GM18951 (cell line): ENCODE data around the gene NEK11.

Experiments used
- POLR2A ChIP-seq: IDR thresholded peaks from 4 replicates; pipeline ENCODE4 v1.6.1; 2011; ENCODE audit warnings: mild to moderate bottlenecking; ENCODE audit not compliant: insufficient read length, insufficient read depth; ENCODE audit errors: extremely low read depth
- in situ Hi-C: fragments of 300-500 bp; cut with MboI; formaldehyde crosslinking; loops from one replicate; pipeline ENCODE4 v1.12.0; 2022; ENCODE audit warnings: low sequenced_read_pairs, mixed read lengths, inconsistent platforms; ENCODE audit not compliant: unreplicated experiment

Gene NEK11

GRCh38 chr3:131224886-131225550, 198.3 kb downstream of the NEK11 start:
- in situ Hi-C loops: loop anchor here (25.0 kb wide), 1 partner anchor 812 kb away; the partner anchor contains the start of gene CPNE4
- TF ChIP-seq POLR2A: no peak

GRCh38 chr3:131228522-131228921, 201.8 kb downstream of the NEK11 start:
- no peak for TF ChIP-seq POLR2A

GRCh38 chr3:131231710-131232389, 205.2 kb downstream of the NEK11 start:
- in situ Hi-C loops: loop anchor here (25.0 kb wide), 1 partner anchor 805 kb away; the partner anchor contains the start of gene CPNE4
- no peak for TF ChIP-seq POLR2A

More at GRCh38 chr3:131228522-131228921, 201.8 kb downstream of the NEK11 start:
- in situ Hi-C loops: loop anchor here (25.0 kb wide), 1 partner anchor 809 kb away; the partner anchor contains the start of gene CPNE4

GRCh38 chr3:131232711-131233267, 206.1 kb downstream of the NEK11 start:
- in situ Hi-C loops: loop anchor here (25.0 kb wide), 1 partner anchor 805 kb away; the partner anchor contains the start of gene CPNE4
- no peak for TF ChIP-seq POLR2A

GRCh38 chr3:131233900-131234668, 207.4 kb downstream of the NEK11 start:
- TF ChIP-seq POLR2A: no peak
- in situ Hi-C loops: loop anchor here (25.0 kb wide), 1 partner anchor 803 kb away; the partner anchor contains the start of gene CPNE4

- in situ Hi-C loops: loop anchor here (25.0 kb wide), 1 partner anchor 801 kb away; the partner anchor contains the start of gene CPNE4
Measured at GRCh38 chr3:131236421-131236820, 209.7 kb downstream of the NEK11 start.

GRCh38 chr3:131238496-131238895, 211.8 kb downstream of the NEK11 start:
- no peak for TF ChIP-seq POLR2A
- in situ Hi-C loops: loop anchor here (25.0 kb wide), 1 partner anchor 799 kb away; the partner anchor contains the start of gene CPNE4

More at GRCh38 chr3:131236421-131236820, 209.7 kb downstream of the NEK11 start:
- no peak for TF ChIP-seq POLR2A

GRCh38 chr3:131239267-131239666, 212.6 kb downstream of the NEK11 start:
- in situ Hi-C loops: loop anchor here (25.0 kb wide), 1 partner anchor 798 kb away; the partner anchor contains the start of gene CPNE4
- TF ChIP-seq POLR2A: no peak

GRCh38 chr3:131242201-131242600, 215.5 kb downstream of the NEK11 start:
- in situ Hi-C loops: loop anchor here (25.0 kb wide), 1 partner anchor 795 kb away; the partner anchor contains the start of gene CPNE4
- TF ChIP-seq POLR2A: no peak

GRCh38 chr3:131250466-131250865, 223.8 kb downstream of the NEK11 start:
- no peak for TF ChIP-seq POLR2A
- in situ Hi-C loops: no loop called here

DNA sequence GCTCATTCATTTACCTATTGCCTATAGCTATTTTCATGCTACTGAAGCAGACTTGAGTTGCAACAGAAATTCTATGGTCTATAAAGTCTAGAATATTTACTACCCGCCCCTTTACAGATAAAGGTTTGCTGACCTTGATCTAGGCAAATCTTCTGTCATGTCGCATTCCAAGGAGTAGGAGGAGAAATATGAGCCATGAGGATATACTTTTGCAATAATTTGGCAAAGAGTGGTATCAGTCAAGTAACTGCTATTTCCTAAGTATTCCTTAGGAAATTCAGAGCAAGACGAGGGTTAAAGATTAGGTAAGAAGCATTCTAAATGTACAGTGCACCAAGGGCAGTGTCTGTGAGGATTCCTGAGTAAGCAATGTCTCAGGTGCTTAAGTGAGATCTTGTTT, 233.8 kb downstream of the NEK11 start:
- in situ Hi-C loops: no loop called here
- TF ChIP-seq POLR2A: no peak

- in situ Hi-C loops: no loop called here
Measured at GRCh38 chr3:131261104-131261503, 234.4 kb downstream of the NEK11 start.

GRCh38 chr3:131275556-131275955, 248.9 kb downstream of the NEK11 start:
- in situ Hi-C loops: no loop called here
- TF ChIP-seq POLR2A: no peak

More at GRCh38 chr3:131261104-131261503, 234.4 kb downstream of the NEK11 start:
- no peak for TF ChIP-seq POLR2A
